NT2/D1 (cell line): ENCODE results near the gene ATF3.

ENCODE experiments used
- SUZ12 ChIP-seq: IDR thresholded peaks from 2 replicates; pipeline ENCODE4 v1.6.1; 2011; ENCODE audit not compliant: insufficient read length, insufficient read depth; ENCODE audit errors: extremely low read depth
- YY1 ChIP-seq: IDR thresholded peaks from 2 replicates; pipeline ENCODE4 v1.6.1; 2011; ENCODE audit not compliant: insufficient read length, insufficient read depth
- ZNF274 ChIP-seq: IDR thresholded peaks from 2 replicates; pipeline ENCODE4 v1.6.1; 2011; ENCODE audit warnings: mild to moderate bottlenecking, low read depth, low read length

DNA sequence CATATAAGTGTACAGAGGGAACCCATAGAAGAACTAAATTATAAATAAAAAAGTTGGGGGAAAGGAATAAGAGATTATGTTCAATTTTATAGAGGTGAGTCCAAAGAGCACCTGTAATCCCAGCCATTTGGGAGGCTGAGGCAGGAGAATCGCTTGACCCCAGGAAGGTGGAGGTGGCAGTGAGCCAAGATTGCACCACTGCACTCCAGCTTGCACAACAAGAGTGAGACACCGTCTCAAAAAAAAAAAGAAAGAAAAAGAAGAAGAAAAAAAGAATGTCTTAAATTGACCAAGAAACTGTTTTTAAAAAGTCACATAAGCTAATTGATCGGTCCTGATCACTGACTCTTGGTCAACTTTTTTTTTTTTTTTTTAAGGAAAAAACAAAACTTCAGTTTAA, 19.1 kb upstream of the ATF3 start:
- TF ChIP-seq ZNF274 (no peak), YY1 (no peak), SUZ12 (no peak)
